T-helper 17 cell (primary cell): ENCODE data around the gene GOLGA6L2. TPM values are rescaled to one million over a fixed set of nuclear protein-coding genes. Genes with fewer than 3 reads are reported as not detected.

ENCODE experiments used
- ATAC-seq: fragments of 150-1000 bp; cut with Tn5 transposase; 2 replicates; pipeline ENCODE4 v1.10.0; 2021; ENCODE audit warnings: mild to moderate bottlenecking, moderate library complexity
- DNase-seq, 3 donors: peaks; one replicate each; pipeline versions ENCODE4 v3.0.0 to v3.0.0-alpha.2; 2020 to 2021
- H3K9me3 ChIP-seq: one replicate; pipeline ENCODE4 v1.7.0; 2013; ENCODE audit warnings: low read length, mild to moderate bottlenecking; ENCODE audit not compliant: control insufficient read depth, poor library complexity, severe bottlenecking
- H3K27ac Mint-ChIP-seq: one replicate; pipeline ENCODE4 v1.8.0; 2022; ENCODE audit warnings: mild to moderate bottlenecking, moderate library complexity, mixed read lengths
- H3K27me3 Mint-ChIP-seq: one replicate; pipeline ENCODE4 v1.8.0; 2022; ENCODE audit warnings: mixed read lengths
- H3K36me3 Mint-ChIP-seq: one replicate; pipeline ENCODE4 v1.8.0; 2022; ENCODE audit warnings: low read depth, mixed read lengths
- H3K4me1 Mint-ChIP-seq: one replicate; pipeline ENCODE4 v1.8.0; 2022; ENCODE audit warnings: mild to moderate bottlenecking, mixed read lengths
- H3K4me3 Mint-ChIP-seq: one replicate; pipeline ENCODE4 v1.8.0; 2022; ENCODE audit warnings: mild to moderate bottlenecking, moderate library complexity, mixed read lengths
- total RNA-seq, 4 donors: library from RNA in 2 of 4; stranded (reverse) in 2 of 4; gene quantifications; one replicate each; pipeline ENCODE4 v1.2.3 and lab custom pipeline; 2022 to 2026

Gene GOLGA6L2, protein sequence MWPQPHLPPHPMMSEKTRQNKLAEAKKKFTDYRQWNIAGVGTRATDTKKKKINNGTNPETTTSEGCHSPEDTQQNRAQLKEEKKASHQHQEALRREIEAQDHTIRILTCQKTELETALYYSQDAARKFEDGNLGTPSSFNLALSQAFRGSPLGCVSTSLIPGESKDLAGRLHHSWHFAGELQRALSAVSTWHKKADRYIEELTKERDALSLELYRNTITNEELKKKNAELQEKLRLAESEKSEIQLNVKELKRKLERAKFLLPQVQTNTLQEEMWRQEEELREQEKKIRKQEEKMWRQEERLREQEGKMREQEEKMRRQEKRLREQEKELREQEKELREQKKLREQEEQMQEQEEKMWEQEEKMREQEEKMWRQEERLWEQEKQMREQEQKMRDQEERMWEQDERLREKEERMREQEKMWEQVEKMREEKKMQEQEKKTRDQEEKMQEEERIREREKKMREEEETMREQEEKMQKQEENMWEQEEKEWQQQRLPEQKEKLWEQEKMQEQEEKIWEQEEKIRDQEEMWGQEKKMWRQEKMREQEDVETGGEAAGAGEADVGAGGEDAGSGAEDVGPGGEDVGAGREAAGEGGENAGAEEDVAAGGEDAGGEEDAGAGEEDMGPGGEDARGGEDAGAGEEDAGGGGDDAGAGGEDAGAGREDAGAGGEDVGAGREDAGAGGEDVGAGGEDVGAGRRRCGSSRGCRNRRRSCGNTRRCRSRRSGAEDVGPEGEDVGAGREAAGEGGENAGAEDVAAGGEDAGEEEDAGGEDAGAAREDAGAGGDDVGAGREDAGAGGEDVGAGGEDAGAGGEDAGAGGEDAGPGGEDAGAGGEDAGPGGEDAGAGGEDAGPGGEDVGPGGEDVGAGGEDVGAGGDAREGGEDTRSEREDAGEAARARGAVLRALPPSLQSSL
- not detected for total RNA-seq
- 0 to 0.12 reads per million in 2 donors for total RNA-seq (lab: John Stamatoyannopoulos, UW)

GRCh38 chr15:23447107-23447500 is at the start of gene GOLGA6L2:
GOLGA6L2 (minus strand) TSS chr15:23447243; CDS start chr15:23447181, 62 bp downstream.
- peaks cover 8% of the 10 kb centered on the region for H3K27me3 Mint-ChIP-seq
- ATAC-seq (no peak), DNase-seq (no peak)
- no peak within 1 kb of the TSS for H3K4me3 Mint-ChIP-seq
- no peaks in the 10 kb centered on the region for H3K9me3 ChIP-seq
- H3K4me1 Mint-ChIP-seq: no peaks in the 10 kb centered on the region
- H3K36me3 Mint-ChIP-seq: no peaks in the 10 kb centered on the region
- H3K27ac Mint-ChIP-seq: no peak within 1 kb of the TSS

DNA sequence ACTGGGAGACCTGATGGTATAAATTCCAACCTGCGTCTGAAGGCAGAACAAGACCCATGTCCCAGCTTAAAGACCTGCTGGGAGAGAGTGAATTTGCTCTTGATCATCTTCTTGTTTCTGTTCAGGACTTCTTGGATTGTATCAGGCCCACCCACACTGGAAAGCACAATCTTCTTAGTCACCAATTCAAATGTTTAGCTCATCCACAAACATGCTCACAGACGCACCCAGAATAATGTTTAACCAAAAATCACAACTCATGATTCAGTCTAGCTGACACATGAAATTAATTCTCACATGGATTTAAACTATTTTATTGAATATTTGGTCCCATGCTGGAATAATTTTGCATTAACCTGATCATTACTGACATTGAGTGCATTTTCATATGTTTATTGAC is 37.8 kb upstream of the GOLGA6L2 start:
- Mint-ChIP-seq H3K4me1 (no peaks in the 10 kb centered on the region), H3K4me3 (no peak overlapping the region), H3K27me3 (peaks cover 22% of the 10 kb centered on the region), H3K27ac (no peak overlapping the region), H3K36me3 (no peaks in the 10 kb centered on the region)
- DNase-seq: no peak
- no peaks in the 10 kb centered on the region for H3K9me3 ChIP-seq
- no peak for ATAC-seq

DNA sequence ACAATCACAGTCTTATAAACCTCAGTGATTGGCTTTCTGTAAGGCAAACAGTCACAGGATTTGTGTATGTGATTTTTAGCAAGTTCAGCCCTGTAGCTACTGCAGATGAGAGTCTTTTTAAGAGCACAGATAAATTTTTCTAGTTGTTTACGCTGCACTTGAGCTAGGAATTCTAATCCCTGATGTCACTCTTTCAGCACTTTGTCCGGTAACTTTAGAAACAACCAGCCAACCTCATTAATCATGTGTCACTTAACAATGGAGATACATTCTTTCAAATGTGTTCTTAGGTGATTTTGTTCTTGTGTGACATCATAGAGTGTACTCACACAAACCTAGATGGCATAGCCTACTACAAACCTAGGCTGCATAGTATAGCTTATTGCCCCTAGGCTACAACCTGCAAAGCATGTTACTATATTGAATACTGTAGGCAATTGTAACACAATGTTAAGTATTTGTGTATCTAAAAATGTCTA is 36.8 kb upstream of the GOLGA6L2 start:
- Mint-ChIP-seq H3K4me1 (no peaks in the 10 kb centered on the region), H3K36me3 (no peaks in the 10 kb centered on the region), H3K27ac (no peak overlapping the region), H3K4me3 (no peak overlapping the region), H3K27me3 (peaks cover 22% of the 10 kb centered on the region)
- ATAC-seq (no peak), DNase-seq (no peak)
- H3K9me3 ChIP-seq: no peaks in the 10 kb centered on the region

- DNase-seq: no peak
- no peaks in the 10 kb centered on the region for H3K9me3 ChIP-seq
- Mint-ChIP-seq H3K27me3 (peaks cover 22% of the 10 kb centered on the region), H3K27ac (no peak overlapping the region), H3K4me3 (no peak overlapping the region), H3K4me1 (no peaks in the 10 kb centered on the region), H3K36me3 (no peaks in the 10 kb centered on the region)
- ATAC-seq: no peak
Observed at GRCh38 chr15:23482764-23483489, 35.9 kb upstream of the GOLGA6L2 start.

DNA sequence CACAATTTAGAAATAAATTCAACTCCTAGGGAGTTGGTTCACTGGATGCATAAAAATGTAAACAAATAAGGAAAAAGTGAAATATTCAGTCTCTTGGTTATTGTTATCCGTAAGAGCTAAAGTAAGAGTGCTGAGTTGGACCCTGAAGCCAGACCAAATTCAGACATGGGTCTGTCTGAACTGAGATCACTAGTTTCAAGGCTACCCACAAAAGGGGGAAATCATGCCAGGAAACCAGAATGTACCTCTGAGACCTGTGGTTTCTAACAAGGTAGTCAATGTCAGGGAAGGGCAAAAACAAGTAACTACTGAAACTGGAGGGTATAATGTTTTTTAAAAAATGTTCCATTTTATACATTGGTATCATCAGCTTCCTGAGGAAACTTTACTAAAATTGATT is 35.2 kb upstream of the GOLGA6L2 start:
- H3K36me3 Mint-ChIP-seq: no peaks in the 10 kb centered on the region
- no peak overlapping the region for H3K27ac Mint-ChIP-seq
- H3K4me1 Mint-ChIP-seq: no peaks in the 10 kb centered on the region
- H3K4me3 Mint-ChIP-seq: no peak overlapping the region
- peaks cover 22% of the 10 kb centered on the region for H3K27me3 Mint-ChIP-seq
- no peak for ATAC-seq
- no peak for DNase-seq
- no peaks in the 10 kb centered on the region for H3K9me3 ChIP-seq

DNA sequence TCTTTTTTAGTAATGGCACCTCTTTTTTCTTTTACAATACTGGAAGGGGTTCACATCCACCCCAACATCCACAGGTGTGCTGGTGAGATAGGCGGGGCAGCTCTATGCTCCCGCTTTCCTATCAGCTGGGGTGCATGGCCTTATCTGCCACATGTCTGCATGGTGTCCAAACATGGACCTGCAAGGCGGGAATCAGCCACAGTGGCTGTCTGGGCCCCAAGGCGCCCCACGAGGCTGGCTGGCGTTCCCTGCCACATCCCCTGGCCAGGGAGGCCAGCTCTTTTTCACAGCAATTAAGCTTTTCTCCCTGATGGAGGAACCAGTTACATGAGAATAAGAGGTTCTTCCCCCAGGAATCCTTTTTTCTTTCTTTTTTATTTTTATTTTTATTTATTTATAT is 30.9 kb upstream of the GOLGA6L2 start:
- DNase-seq (no peak), ATAC-seq (no peak)
- H3K4me3 Mint-ChIP-seq: no peak overlapping the region
- H3K9me3 ChIP-seq: no peaks in the 10 kb centered on the region
- peaks cover 18% of the 10 kb centered on the region for H3K27me3 Mint-ChIP-seq
- H3K4me1 Mint-ChIP-seq: no peaks in the 10 kb centered on the region
- no peaks in the 10 kb centered on the region for H3K36me3 Mint-ChIP-seq
- no peak overlapping the region for H3K27ac Mint-ChIP-seq

GRCh38 chr15:23472678-23473077 is 25.6 kb upstream of the GOLGA6L2 start:
- no peaks in the 10 kb centered on the region for H3K4me1 Mint-ChIP-seq
- no peak overlapping the region for H3K4me3 Mint-ChIP-seq
- H3K27me3 Mint-ChIP-seq: peaks cover 10% of the 10 kb centered on the region
- ATAC-seq (no peak), DNase-seq (no peak)
- H3K27ac Mint-ChIP-seq: no peak overlapping the region
- no peaks in the 10 kb centered on the region for H3K9me3 ChIP-seq
- no peaks in the 10 kb centered on the region for H3K36me3 Mint-ChIP-seq

DNA sequence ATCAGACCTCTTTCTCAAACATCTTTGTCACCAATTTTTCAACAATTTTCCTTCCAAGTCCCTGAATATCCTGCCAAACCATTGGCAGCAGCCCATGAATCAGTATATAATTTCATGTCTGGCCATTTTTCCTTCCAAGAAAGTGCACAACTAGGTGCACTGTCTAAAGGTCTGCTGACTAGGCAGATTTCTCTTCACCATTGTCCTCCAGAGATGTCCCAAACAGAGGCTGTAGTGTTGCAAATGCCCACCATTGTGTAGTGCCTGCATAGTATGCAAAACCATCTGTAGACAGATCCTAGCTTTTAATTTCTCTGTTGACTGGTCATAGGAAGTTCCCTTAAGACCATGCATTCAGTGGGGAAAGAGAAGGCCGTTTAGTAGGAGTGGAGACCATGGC is 25.0 kb upstream of the GOLGA6L2 start:
- no peaks in the 10 kb centered on the region for H3K9me3 ChIP-seq
- Mint-ChIP-seq H3K27me3 (peaks cover 10% of the 10 kb centered on the region), H3K27ac (no peak overlapping the region), H3K4me3 (no peak overlapping the region), H3K4me1 (no peaks in the 10 kb centered on the region), H3K36me3 (no peaks in the 10 kb centered on the region)
- no peak for ATAC-seq
- no peak for DNase-seq

GRCh38 chr15:23467110-23467600 is 20.1 kb upstream of the GOLGA6L2 start:
- H3K9me3 ChIP-seq: no peaks in the 10 kb centered on the region
- no peak overlapping the region for H3K4me3 Mint-ChIP-seq
- H3K4me1 Mint-ChIP-seq: no peaks in the 10 kb centered on the region
- ATAC-seq (no peak), DNase-seq (no peak)
- no peak overlapping the region for H3K27ac Mint-ChIP-seq
- no peaks in the 10 kb centered on the region for H3K36me3 Mint-ChIP-seq
- H3K27me3 Mint-ChIP-seq: peaks cover 10% of the 10 kb centered on the region

- Mint-ChIP-seq H3K4me3 (no peak overlapping the region), H3K27ac (no peak overlapping the region), H3K27me3 (peaks cover 24% of the 10 kb centered on the region)
Observed at GRCh38 chr15:23457890-23458289, 10.8 kb upstream of the GOLGA6L2 start.

GRCh38 chr15:23446215-23447106 is 582 bp downstream of the GOLGA6L2 start:
- H3K9me3 ChIP-seq: no peaks in the 10 kb centered on the region
- peaks cover 10% of the 10 kb centered on the region for H3K27me3 Mint-ChIP-seq
- ATAC-seq: no peak
- H3K4me3 Mint-ChIP-seq: no peak overlapping the region
- H3K36me3 Mint-ChIP-seq: no peaks in the 10 kb centered on the region
- no peak for DNase-seq
- H3K27ac Mint-ChIP-seq: no peak overlapping the region
- no peaks in the 10 kb centered on the region for H3K4me1 Mint-ChIP-seq

More at GRCh38 chr15:23457890-23458289, 10.8 kb upstream of the GOLGA6L2 start:
- ATAC-seq (no peak), DNase-seq (no peak)
- Mint-ChIP-seq H3K36me3 (no peaks in the 10 kb centered on the region), H3K4me1 (no peaks in the 10 kb centered on the region)
- no peaks in the 10 kb centered on the region for H3K9me3 ChIP-seq

GRCh38 chr15:23444269-23444668 is 2.8 kb downstream of the GOLGA6L2 start:
- peaks cover 10% of the 10 kb centered on the region for H3K27me3 Mint-ChIP-seq
- H3K27ac Mint-ChIP-seq: no peak overlapping the region
- DNase-seq (no peak), ATAC-seq (no peak)
- H3K36me3 Mint-ChIP-seq: no peaks in the 10 kb centered on the region
- no peak overlapping the region for H3K4me3 Mint-ChIP-seq
- no peaks in the 10 kb centered on the region for H3K9me3 ChIP-seq
- H3K4me1 Mint-ChIP-seq: no peaks in the 10 kb centered on the region
